ENCODE data around the gene RCBTB1. TPM values are rescaled to one million over a fixed set of nuclear protein-coding genes. Genes with fewer than 3 reads are reported as not detected.

Gene RCBTB1
- total and polyA plus RNA-seq, 2 donors (not counting 3 experiments of a cell fraction or from before 2014, with no cell fraction given), result 12.1 to 23.8 TPM

- BruUV-seq (replicated peaks), result no TSS peak
- no peaks in the 10 kb centered on the region for H3K79me2 ChIP-seq (ENCODE audit: control insufficient read depth, insufficient read depth, low read length)
- no peak overlapping the region for H3K27ac ChIP-seq (ENCODE audit: insufficient read depth, low read depth, low read length)
- no peak overlapping the region for H3K9ac ChIP-seq (replicated peaks; ENCODE audit: extremely low read depth, insufficient read depth, low read length)
- H3K4me3 ChIP-seq (replicated peaks in 1 of 3; ENCODE audit: insufficient read depth in 1 of 3, low read depth in 1 of 3, low read length in 3 of 3), result no peak overlapping the region
- DNase-seq (ENCODE audit: low read depth, low spot score), result no peak
- CTCF ChIA-PET, result interaction anchor here (0.7 kb wide), 1 partner anchor 21 kb away, joined by 3 read pairs; no protein-coding TSS in a partner anchor
- no peaks in the 10 kb centered on the region for H3K9me1 ChIP-seq (replicated peaks; ENCODE audit: control insufficient read depth, extremely low read depth, insufficient read depth, low read length)
- no peaks in the 10 kb centered on the region for H3K9me3 ChIP-seq (replicated peaks; ENCODE audit: control insufficient read depth, insufficient read depth, low read length)
- H3K27me3 ChIP-seq (ENCODE audit: control insufficient read depth in 2 of 2, insufficient read depth in 2 of 2, low read length in 2 of 2), result no peaks in the 10 kb centered on the region
- POLR2A ChIA-PET, result no interaction called here
- no peak overlapping the region for H3K4me2 ChIP-seq (ENCODE audit: insufficient read depth, low read length)
- TF ChIP-seq JUN (IDR thresholded peaks at IDR 0.05; ENCODE audit: borderline replicate concordance, insufficient read depth, insufficient read length, low read depth) (no peak), POLR2AphosphoS5 (IDR thresholded peaks at IDR 0.05; ENCODE audit: insufficient read depth, low read depth, low read length) (no peak), CTCF (IDR thresholded peaks at IDR 0.05; ENCODE audit: extremely low read depth in 1 of 2, insufficient read depth in 1 of 2, low read depth in 1 of 2, low read length in 2 of 2) (peak in 1 of 2 donors; percentile 44), MYC (IDR thresholded peaks at IDR 0.05; ENCODE audit: low read depth, low read length) (no peak)
- FAIRE-seq, result no peak
- H3K36me3 ChIP-seq (ENCODE audit: control insufficient read depth in 2 of 2, extremely low read depth in 1 of 2, insufficient read depth in 2 of 2, low read length in 2 of 2), result peaks cover 0 to 4% of the 10 kb centered on the region in 2 experiments
- no peaks in the 10 kb centered on the region for H3K4me1 ChIP-seq (ENCODE audit: control insufficient read depth, extremely low read depth, insufficient read depth, low read length)
- intact Hi-C loops (cut with micrococcal nuclease) (loop anchor here (2.0 kb wide), 1 partner anchor 217 kb away; no protein-coding TSS in a partner anchor), dilution Hi-C loops (cut with MboI; ENCODE audit: extremely low pct_ligation_motif_present, low sequenced_read_pairs) (no loop called here)
- no peaks in the 10 kb centered on the region for H4K20me1 ChIP-seq (replicated peaks; ENCODE audit: control insufficient read depth, extremely low read depth, insufficient read depth, low read length)
- H2AFZ ChIP-seq (ENCODE audit: low read depth, low read length), result no peak overlapping the region
Observed at GRCh38 chr13:49517461-49517860, 67.9 kb downstream of the RCBTB1 start.

- ChIA-PET CTCF (interaction anchor here (1.3 kb wide), 1 partner anchor 11 kb away, joined by 3 read pairs; no protein-coding TSS in a partner anchor), POLR2A (no interaction called here)
- no peak for FAIRE-seq
- no peaks in the 10 kb centered on the region for H3K79me2 ChIP-seq (ENCODE audit: control insufficient read depth, insufficient read depth, low read length)
- H2AFZ ChIP-seq (ENCODE audit: low read depth, low read length), result no peak overlapping the region
- no peak overlapping the region for H3K9ac ChIP-seq (replicated peaks; ENCODE audit: extremely low read depth, insufficient read depth, low read length)
- no peaks in the 10 kb centered on the region for H3K4me1 ChIP-seq (ENCODE audit: control insufficient read depth, extremely low read depth, insufficient read depth, low read length)
- dilution Hi-C loops (cut with MboI; ENCODE audit: extremely low pct_ligation_motif_present, low sequenced_read_pairs), result no loop called here
- H3K9me3 ChIP-seq (replicated peaks; ENCODE audit: control insufficient read depth, insufficient read depth, low read length), result no peaks in the 10 kb centered on the region
- no peak overlapping the region for H3K27ac ChIP-seq (ENCODE audit: insufficient read depth, low read depth, low read length)
- no peak overlapping the region for H3K4me2 ChIP-seq (ENCODE audit: insufficient read depth, low read length)
- H3K4me3 ChIP-seq (replicated peaks in 1 of 3; ENCODE audit: insufficient read depth in 1 of 3, low read depth in 1 of 3, low read length in 3 of 3), result no peak overlapping the region
- H3K27me3 ChIP-seq (ENCODE audit: control insufficient read depth in 2 of 2, insufficient read depth in 2 of 2, low read length in 2 of 2), result no peaks in the 10 kb centered on the region
- H3K9me1 ChIP-seq (replicated peaks; ENCODE audit: control insufficient read depth, extremely low read depth, insufficient read depth, low read length), result no peaks in the 10 kb centered on the region
- TF ChIP-seq GATA2 (IDR thresholded peaks at IDR 0.05; ENCODE audit: insufficient read depth, insufficient read length, low read depth, low read length) (no peak), POLR2AphosphoS5 (IDR thresholded peaks at IDR 0.05; ENCODE audit: insufficient read depth, low read depth, low read length) (no peak), FOS (IDR thresholded peaks at IDR 0.05; ENCODE audit: borderline replicate concordance, insufficient read depth, low read length) (no peak), MYC (IDR thresholded peaks at IDR 0.05; ENCODE audit: low read depth, low read length) (no peak), CTCF (IDR thresholded peaks at IDR 0.05; ENCODE audit: extremely low read depth in 1 of 2, insufficient read depth in 1 of 2, low read depth in 1 of 2, low read length in 2 of 2) (no peak), EZH2 (IDR thresholded peaks at IDR 0.05; ENCODE audit: borderline replicate concordance, low read depth, low read length, severe bottlenecking) (no peak), JUN (IDR thresholded peaks at IDR 0.05; ENCODE audit: borderline replicate concordance, insufficient read depth, insufficient read length, low read depth) (no peak), MAX (IDR thresholded peaks at IDR 0.05; ENCODE audit: insufficient read depth, insufficient read length) (no peak), POLR2A (IDR thresholded peaks at IDR 0.05; ENCODE audit: low read depth, low read length) (no peak)
- intact Hi-C loops (cut with micrococcal nuclease), result loop anchor here (2.0 kb wide), 1 partner anchor 216 kb away; no protein-coding TSS in a partner anchor
- no peak for DNase-seq (ENCODE audit: low read depth, low spot score)
- H4K20me1 ChIP-seq (replicated peaks; ENCODE audit: control insufficient read depth, extremely low read depth, insufficient read depth, low read length), result no peaks in the 10 kb centered on the region
- peaks cover 0 to 4% of the 10 kb centered on the region in 2 experiments for H3K36me3 ChIP-seq (ENCODE audit: control insufficient read depth in 2 of 2, extremely low read depth in 1 of 2, insufficient read depth in 2 of 2, low read length in 2 of 2)
- BruUV-seq (replicated peaks), result no TSS peak
Observed at GRCh38 chr13:49516467-49516866, 68.9 kb downstream of the RCBTB1 start.
